HUES64 (cell line): ENCODE results near the gene RNF217.
A peak's percentile ranks its signal among the peaks of the same experiment; 100 is the strongest.

Experiments used
- H3K27ac ChIP-seq: 2 replicates; pipeline ENCODE4 v1.7.0; 2013; ENCODE audit warnings: low read depth, low read length, inconsistent platforms
- H3K27me3 ChIP-seq: 2 replicates; pipeline ENCODE4 v1.6.1; 2013; ENCODE audit warnings: mild to moderate bottlenecking, low read length; ENCODE audit not compliant: insufficient read depth
- H3K36me3 ChIP-seq: 2 replicates; pipeline ENCODE4 v1.6.1; 2013; ENCODE audit warnings: mild to moderate bottlenecking, low read length; ENCODE audit not compliant: insufficient read depth
- H3K4me1 ChIP-seq: 2 replicates; pipeline ENCODE4 v1.6.1; 2013; ENCODE audit warnings: mild to moderate bottlenecking, low read length, moderate library complexity; ENCODE audit not compliant: insufficient read depth
- H3K4me3 ChIP-seq: 2 replicates; pipeline ENCODE4 v1.5.1; 2013; ENCODE audit warnings: mild to moderate bottlenecking, low read length, moderate library complexity
- H3K9ac ChIP-seq: 2 replicates; pipeline ENCODE4 v1.6.1; 2013; ENCODE audit warnings: mild to moderate bottlenecking, low read depth, low read length
- H3K9me3 ChIP-seq: 2 replicates; pipeline ENCODE4 v1.6.1; 2013; ENCODE audit warnings: low read depth, low read length; ENCODE audit not compliant: insufficient read depth
- WGBS: fragments of 150-250, 120-280 bp; methylation state at CpG from one replicate; pipeline ENCODE4 v1.1.7; 2013; ENCODE audit warnings: missing lambda C conversion rate; 5-methylcytosine and 5-hydroxymethylcytosine counted together

Gene RNF217

DNA sequence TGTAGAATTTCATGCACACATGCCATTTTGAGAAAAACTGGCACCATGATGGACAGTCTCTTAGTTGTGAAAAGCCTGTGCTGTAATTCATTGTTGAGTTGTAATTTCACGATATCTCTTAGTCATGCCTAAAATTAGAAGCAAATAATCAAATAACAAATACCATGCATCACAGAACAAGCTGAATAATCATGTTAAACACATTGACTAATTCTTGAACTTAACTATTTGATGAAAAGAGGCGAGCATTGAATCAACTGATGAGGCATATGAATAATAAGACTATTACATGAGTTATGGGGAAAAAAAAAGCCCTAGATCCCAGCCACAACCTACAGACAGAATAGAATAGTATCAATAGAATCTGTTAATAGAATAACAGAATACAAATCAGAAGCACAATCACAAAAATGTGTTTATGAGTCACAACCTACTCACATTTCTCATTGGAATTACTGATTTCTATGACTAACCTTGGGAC is 14.2 kb upstream of the RNF217 start:
- H3K36me3 ChIP-seq: no peaks in the 10 kb centered on the region
- peaks cover 5% of the 10 kb centered on the region; the same call in 1 of the 2 replicates for H3K4me1 ChIP-seq
- peaks cover 3% of the 10 kb centered on the region; the same call in 1 of the 2 replicates for H3K9me3 ChIP-seq
- H3K4me3 ChIP-seq: no peak overlapping the region
- no peaks in the 10 kb centered on the region for H3K27me3 ChIP-seq
- no peak overlapping the region for H3K27ac ChIP-seq
- no peak overlapping the region for H3K9ac ChIP-seq
- 100% methylated on average over 1 of the region's 2 CpGs for WGBS

DNA sequence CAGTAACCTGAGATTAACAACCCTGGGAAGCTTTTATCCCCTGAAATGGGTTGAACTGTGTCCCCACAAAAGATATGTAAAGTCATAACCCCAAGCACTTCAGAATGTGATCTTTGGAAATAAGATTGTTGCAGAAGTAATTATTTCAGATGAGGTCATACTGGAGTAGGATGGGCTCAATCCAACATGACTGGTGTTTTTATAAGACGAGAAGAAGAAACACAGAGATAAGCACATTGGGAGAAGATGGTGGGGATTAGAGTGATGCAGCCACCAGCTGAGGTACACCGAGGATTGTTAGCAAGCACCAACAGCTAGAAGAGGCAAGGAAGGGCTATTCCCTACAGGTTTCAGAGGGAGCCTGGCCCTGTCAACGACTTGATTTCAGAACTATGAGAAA is 12.5 kb upstream of the RNF217 start:
- Histone ChIP-seq H3K4me3 (no peak overlapping the region), H3K36me3 (no peaks in the 10 kb centered on the region), H3K27me3 (no peaks in the 10 kb centered on the region), H3K9ac (no peak overlapping the region), H3K27ac (no peak overlapping the region), H3K4me1 (peaks cover 5% of the 10 kb centered on the region; the same call in 1 of the 2 replicates), H3K9me3 (peaks cover 3% of the 10 kb centered on the region; the same call in 1 of the 2 replicates)
- 88% methylated on average over 3 of the region's 3 CpGs for WGBS

- Histone ChIP-seq H3K27ac (no peak overlapping the region), H3K9ac (no peak overlapping the region), H3K4me1 (peaks cover 5% of the 10 kb centered on the region; the same call in 1 of the 2 replicates), H3K36me3 (no peaks in the 10 kb centered on the region), H3K27me3 (no peaks in the 10 kb centered on the region), H3K4me3 (no peak overlapping the region), H3K9me3 (peaks cover 3% of the 10 kb centered on the region; the same call in 1 of the 2 replicates)
- WGBS: no CpG with 5 or more reads among the region's 1 CpG
Observed at GRCh38 chr6:124953808-124954207, 8.4 kb upstream of the RNF217 start.

GRCh38 chr6:124955108-124955856 is 7.0 kb upstream of the RNF217 start:
- Histone ChIP-seq H3K9ac (no peak overlapping the region), H3K36me3 (no peaks in the 10 kb centered on the region), H3K27ac (no peak overlapping the region), H3K27me3 (no peaks in the 10 kb centered on the region), H3K4me3 (no peak overlapping the region), H3K9me3 (peaks cover 3% of the 10 kb centered on the region; the same call in 1 of the 2 replicates), H3K4me1 (no peaks in the 10 kb centered on the region)
- WGBS: 91% methylated on average over 7 of the region's 7 CpGs

DNA sequence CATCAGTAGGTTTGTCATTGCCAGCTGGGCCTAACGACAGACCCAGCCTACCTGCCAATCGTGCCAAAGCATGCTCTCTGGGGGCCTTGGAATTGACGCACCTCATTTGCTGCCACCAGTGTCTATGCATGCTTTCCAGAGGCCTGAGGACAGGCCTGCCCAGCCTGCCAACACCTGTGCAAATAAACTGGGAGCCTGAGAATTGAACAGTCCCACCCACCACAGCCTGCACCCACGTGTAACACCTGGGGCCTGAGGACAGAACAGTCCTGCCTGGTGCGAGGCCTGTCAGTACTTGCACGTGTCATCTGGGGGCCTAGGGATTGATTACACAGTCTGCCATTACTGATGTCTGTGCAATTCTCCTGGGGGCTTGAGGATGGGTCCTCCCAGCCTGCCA is 6.2 kb upstream of the RNF217 start:
- Histone ChIP-seq H3K27ac (no peak overlapping the region), H3K4me1 (peaks cover 3% of the 10 kb centered on the region), H3K4me3 (no peak overlapping the region), H3K9me3 (peaks cover 3% of the 10 kb centered on the region; the same call in 1 of the 2 replicates), H3K36me3 (no peaks in the 10 kb centered on the region), H3K27me3 (peaks cover 7% of the 10 kb centered on the region), H3K9ac (no peak overlapping the region)
- WGBS: 91% methylated on average over 6 of the region's 6 CpGs

- Histone ChIP-seq H3K27ac (no peak overlapping the region), H3K27me3 (peaks cover 12% of the 10 kb centered on the region), H3K4me1 (peaks cover 8% of the 10 kb centered on the region), H3K36me3 (no peaks in the 10 kb centered on the region), H3K9me3 (no peaks in the 10 kb centered on the region), H3K9ac (no peak overlapping the region), H3K4me3 (no peak overlapping the region)
Observed at GRCh38 chr6:124958149-124958548, 4.1 kb upstream of the RNF217 start.

- H3K36me3 ChIP-seq: no peaks in the 10 kb centered on the region
- H3K27me3 ChIP-seq: peaks cover 12% of the 10 kb centered on the region
- no peak overlapping the region for H3K27ac ChIP-seq
- no peak overlapping the region for H3K4me3 ChIP-seq
- H3K9ac ChIP-seq: no peak overlapping the region
- H3K9me3 ChIP-seq: no peaks in the 10 kb centered on the region
- peaks cover 8% of the 10 kb centered on the region for H3K4me1 ChIP-seq
- WGBS: 90% methylated on average over 1 of the region's 1 CpG
Observed at GRCh38 chr6:124958759-124959354, 3.4 kb upstream of the RNF217 start.

- no peak overlapping the region for H3K27ac ChIP-seq
Observed at GRCh38 chr6:124960757-124961463, 1.3 kb upstream of the RNF217 start.

DNA sequence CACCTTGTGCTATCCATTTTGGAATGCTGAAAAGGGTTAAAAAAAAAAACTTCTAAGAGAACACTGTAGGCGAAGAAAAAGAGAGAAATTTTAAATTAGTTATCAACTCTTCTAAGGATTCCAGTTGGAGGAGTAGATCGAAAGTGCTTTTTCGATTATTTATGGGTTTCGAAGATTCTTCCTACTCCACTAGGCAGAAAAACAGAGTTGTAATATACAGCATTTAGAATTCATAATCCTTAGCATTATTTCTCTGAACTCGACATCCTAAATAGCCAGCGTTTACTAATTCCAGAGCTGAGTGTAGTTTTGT is 817 bp upstream of the RNF217 start:
- H3K4me1 ChIP-seq: peaks cover 23% of the 10 kb centered on the region
- H3K4me3 ChIP-seq: peak overlapping the region; percentile 77
- H3K9ac ChIP-seq: peak overlapping the region; percentile 74
- no peaks in the 10 kb centered on the region for H3K36me3 ChIP-seq
- 0% methylated on average over 1 of the region's 6 CpGs for WGBS
- H3K27me3 ChIP-seq: peaks cover 12% of the 10 kb centered on the region
- H3K27ac ChIP-seq: no peak overlapping the region
- H3K9me3 ChIP-seq: no peaks in the 10 kb centered on the region

More at GRCh38 chr6:124960757-124961463, 1.3 kb upstream of the RNF217 start:
- no peak overlapping the region for H3K9ac ChIP-seq
- peak overlapping the region; percentile 77 for H3K4me3 ChIP-seq
- no peaks in the 10 kb centered on the region for H3K36me3 ChIP-seq
- peaks cover 23% of the 10 kb centered on the region for H3K4me1 ChIP-seq
- no peaks in the 10 kb centered on the region for H3K9me3 ChIP-seq
- 90% methylated on average over 3 of the region's 4 CpGs for WGBS
- peaks cover 12% of the 10 kb centered on the region for H3K27me3 ChIP-seq

DNA sequence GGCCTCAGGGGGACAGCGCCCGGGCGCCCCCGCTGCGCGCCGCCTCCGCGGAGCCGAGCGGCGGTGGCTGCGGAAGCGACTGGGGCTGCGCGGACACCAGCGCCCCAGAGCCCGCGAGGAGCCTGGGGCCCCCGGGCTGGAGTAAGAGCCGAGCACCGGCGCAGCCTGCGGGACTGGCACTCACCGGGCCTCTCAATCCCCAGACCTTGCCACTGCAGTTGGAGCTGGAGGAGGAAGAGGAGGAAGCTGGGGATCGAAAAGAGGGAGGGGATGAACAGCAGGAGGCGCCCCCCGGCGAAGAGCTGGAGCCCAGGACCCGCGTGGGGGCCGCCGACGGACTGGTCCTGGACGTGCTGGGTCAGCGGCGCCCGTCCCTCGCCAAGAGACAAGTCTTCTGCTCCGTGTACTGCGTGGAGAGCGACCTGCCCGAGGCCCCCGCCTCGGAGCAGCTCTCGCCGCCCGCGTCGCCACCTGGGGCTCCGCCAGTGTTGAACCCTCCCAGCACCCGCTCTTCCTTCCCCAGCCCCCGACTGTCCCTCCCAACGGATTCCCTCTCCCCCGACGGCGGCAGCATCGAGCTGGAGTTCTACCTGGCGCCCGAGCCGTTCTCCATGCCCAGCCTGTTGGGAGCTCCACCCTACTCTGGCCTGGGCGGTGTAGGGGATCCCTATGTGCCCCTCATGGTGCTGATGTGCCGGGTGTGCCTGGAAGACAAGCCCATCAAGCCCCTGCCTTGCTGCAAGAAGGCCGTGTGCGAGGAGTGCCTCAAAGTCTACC is 590 bp downstream of the RNF217 start:
- H3K4me1 ChIP-seq: peaks cover 23% of the 10 kb centered on the region
- no peaks in the 10 kb centered on the region for H3K9me3 ChIP-seq
- H3K4me3 ChIP-seq: peak overlapping the region; percentile 77
- no peak overlapping the region for H3K27ac ChIP-seq
- H3K36me3 ChIP-seq: no peaks in the 10 kb centered on the region
- peaks cover 12% of the 10 kb centered on the region for H3K27me3 ChIP-seq
- 1% methylated on average over 65 of the region's 65 CpGs for WGBS
- H3K9ac ChIP-seq: peak overlapping the region; percentile 74
